ENCODE results near the gene DPH2.

The DPH2 gene

DNA sequence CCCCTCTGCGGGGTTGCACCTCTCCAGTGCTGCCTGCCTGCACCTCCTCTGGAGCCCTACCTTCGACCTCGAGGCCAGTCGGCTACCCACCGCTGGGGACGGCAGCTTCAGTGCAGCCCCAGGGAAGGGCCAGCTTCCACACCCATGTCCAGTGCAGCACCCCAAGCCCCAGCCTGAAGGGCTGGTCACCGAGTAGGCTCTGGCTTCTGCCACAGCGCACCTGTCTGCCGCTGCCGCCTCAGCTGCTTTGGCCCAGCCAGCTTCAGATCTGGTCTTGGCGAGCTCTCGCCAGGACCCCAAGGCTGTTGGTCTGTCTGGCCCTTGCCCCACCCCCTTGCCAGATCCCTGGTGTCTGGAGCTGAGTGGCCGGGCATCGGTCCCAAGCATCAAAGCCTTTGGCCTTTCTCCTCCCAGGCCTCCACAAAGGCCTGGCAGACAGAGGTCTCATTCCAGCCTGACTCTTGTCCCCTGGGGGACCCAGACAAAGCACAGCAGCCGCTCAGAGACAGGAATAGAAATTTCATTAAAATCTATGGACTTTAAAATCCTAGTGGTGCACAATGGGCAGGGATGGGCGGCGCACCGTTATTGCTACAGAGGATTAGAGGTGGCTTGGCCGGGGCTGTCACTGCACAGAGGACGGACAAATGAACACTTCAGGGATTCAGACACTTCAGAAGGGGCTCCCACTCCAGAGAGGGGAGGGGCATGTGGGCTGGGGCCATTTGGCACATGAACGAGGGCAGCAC lies 26.3 kb downstream of the DPH2 start:
- DNase-seq (ENCODE audit: low spot score) = no peak
- no peak for TF ChIP-seq CTCF (IDR thresholded peaks at IDR 0.05; ENCODE audit: extremely low read depth, insufficient read depth, missing control alignments)
- in situ Hi-C loops (cut with MboI; ENCODE audit: low pct_unique_long_range_greater_than_20kb, low sequenced_read_pairs, unreplicated experiment) = no loop called here

GRCh38 chr1:43996733-43997115 lies 26.9 kb downstream of the DPH2 start:
- no peak for DNase-seq (ENCODE audit: low spot score)
- in situ Hi-C loops (cut with MboI; ENCODE audit: low pct_unique_long_range_greater_than_20kb, low sequenced_read_pairs, unreplicated experiment) = no loop called here
- no peak for TF ChIP-seq CTCF (IDR thresholded peaks at IDR 0.05; ENCODE audit: extremely low read depth, insufficient read depth, missing control alignments)

- DNase-seq (ENCODE audit: low spot score) = no peak
- TF ChIP-seq CTCF (IDR thresholded peaks at IDR 0.05; ENCODE audit: extremely low read depth, insufficient read depth, missing control alignments) = no peak
- in situ Hi-C loops (cut with MboI; ENCODE audit: low pct_unique_long_range_greater_than_20kb, low sequenced_read_pairs, unreplicated experiment) = no loop called here
These were observed 27.6 kb downstream of the DPH2 start for GRCh38 chr1:43997295-43997999.

GRCh38 chr1:43998000-43998378 lies 28.2 kb downstream of the DPH2 start:
- no peak for TF ChIP-seq CTCF (IDR thresholded peaks at IDR 0.05; ENCODE audit: extremely low read depth, insufficient read depth, missing control alignments)
- DNase-seq (ENCODE audit: low spot score) = no peak
- in situ Hi-C loops (cut with MboI; ENCODE audit: low pct_unique_long_range_greater_than_20kb, low sequenced_read_pairs, unreplicated experiment) = no loop called here

DNA sequence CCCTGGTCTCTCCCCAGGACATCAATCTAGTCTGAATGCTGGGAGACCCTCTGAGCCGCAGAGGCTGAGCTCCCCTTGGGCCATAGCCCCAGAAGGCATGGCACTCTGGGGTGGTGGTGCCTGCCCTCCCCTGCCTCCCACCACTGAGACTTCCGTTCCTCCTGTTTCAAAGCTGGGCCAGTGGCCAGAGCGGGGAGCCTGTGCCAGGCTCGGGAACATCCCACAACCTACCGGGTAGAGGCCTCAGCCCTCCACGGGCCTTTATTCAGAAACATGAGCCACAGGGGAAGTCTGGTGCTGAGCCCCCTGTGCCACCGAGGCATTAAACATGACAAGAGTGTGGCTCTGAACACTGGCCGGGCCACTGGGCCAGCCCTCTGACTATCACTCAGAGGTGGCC lies 29.6 kb downstream of the DPH2 start:
- TF ChIP-seq CTCF (IDR thresholded peaks at IDR 0.05; ENCODE audit: extremely low read depth, insufficient read depth, missing control alignments) = no peak
- in situ Hi-C loops (cut with MboI; ENCODE audit: low pct_unique_long_range_greater_than_20kb, low sequenced_read_pairs, unreplicated experiment) = no loop called here
- no peak for DNase-seq (ENCODE audit: low spot score)

DNA sequence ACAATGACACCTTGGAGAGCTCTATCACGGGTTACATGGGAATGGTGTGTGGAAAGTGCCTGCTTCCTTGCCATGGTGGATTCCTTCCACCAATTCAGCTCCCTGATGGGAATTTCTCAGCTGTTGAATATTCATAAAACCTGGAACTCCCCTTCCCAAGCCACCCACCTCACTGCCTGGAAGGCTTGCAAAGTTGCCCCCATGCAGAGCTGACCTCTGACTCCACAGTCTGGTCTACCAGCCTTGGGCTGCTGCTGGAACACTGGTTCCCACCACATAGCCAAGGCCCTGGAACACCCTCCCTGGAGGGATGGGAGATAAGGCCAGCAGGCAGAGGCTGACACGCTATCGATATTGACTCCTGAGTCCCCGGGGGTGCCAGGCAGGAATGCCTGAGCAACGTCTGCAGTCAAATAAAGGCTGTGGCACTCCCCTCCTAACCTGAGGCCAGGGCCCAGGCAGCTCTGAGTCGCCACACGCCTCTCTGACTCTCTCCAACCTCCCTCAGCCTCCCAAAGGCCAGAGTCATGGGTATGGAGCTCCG lies 30.4 kb downstream of the DPH2 start:
- in situ Hi-C loops (cut with MboI; ENCODE audit: low pct_unique_long_range_greater_than_20kb, low sequenced_read_pairs, unreplicated experiment) = no loop called here
- no peak for TF ChIP-seq CTCF (IDR thresholded peaks at IDR 0.05; ENCODE audit: extremely low read depth, insufficient read depth, missing control alignments)
- no peak for DNase-seq (ENCODE audit: low spot score)

Data from GM13977 (cell line).